HepG2 (cell line): ENCODE results near the gene GIMD1. TPM values are rescaled to one million over a fixed set of nuclear protein-coding genes. Genes with fewer than 3 reads are reported as not detected.

Source experiments
- JARID2 ChIP-seq: sonication (generic); formaldehyde crosslinking; IDR thresholded peaks from 2 replicates; pipeline ENCODE4 v1.8.1; 2023; ENCODE audit warnings: missing genetic modification reagents, inconsistent platforms; ENCODE audit not compliant: insufficient replicate concordance
- ONECUT2 ChIP-seq: sonication (generic); formaldehyde crosslinking; IDR thresholded peaks from 2 replicates; pipeline ENCODE4 v1.4.0; 2020; ENCODE audit warnings: missing genetic modification reagents
- PHF21A ChIP-seq: sonication (generic); formaldehyde crosslinking; IDR thresholded peaks from 2 replicates; pipeline ENCODE4 v1.5.0; 2020; ENCODE audit warnings: mild to moderate bottlenecking, missing genetic modification reagents
- TBP ChIP-seq: sonication (generic); formaldehyde crosslinking; IDR thresholded peaks from 2 replicates; pipeline ENCODE4 v1.5.0; 2020; ENCODE audit warnings: missing genetic modification reagents
- ZEB1 ChIP-seq: IDR thresholded peaks from 2 replicates; pipeline ENCODE4 v1.6.1; 2012; ENCODE audit warnings: mild to moderate bottlenecking, low read depth, inconsistent platforms; ENCODE audit not compliant: insufficient replicate concordance
- ZNF430 ChIP-seq: sonication (generic); formaldehyde crosslinking; IDR thresholded peaks from 2 replicates; pipeline ENCODE4 v1.9.0; 2021; ENCODE audit warnings: mild to moderate bottlenecking, missing genetic modification reagents
- ZNF510 ChIP-seq: sonication (generic); formaldehyde crosslinking; IDR thresholded peaks from 2 replicates; pipeline ENCODE4 v1.4.0; 2020; ENCODE audit warnings: low read depth, mild to moderate bottlenecking, missing genetic modification reagents
- ZNF550 ChIP-seq: sonication (generic); formaldehyde crosslinking; IDR thresholded peaks from 2 replicates; pipeline ENCODE4 v1.4.0; 2020; ENCODE audit warnings: mild to moderate bottlenecking, missing genetic modification reagents, borderline replicate concordance
- ZNF788 ChIP-seq: sonication (generic); formaldehyde crosslinking; IDR thresholded peaks from 2 replicates; pipeline ENCODE4 v1.5.0; 2020; ENCODE audit warnings: mild to moderate bottlenecking, missing genetic modification reagents, borderline replicate concordance
- polyA plus RNA-seq, 8 experiments: library from polyadenylated mRNA; depleted of rRNA in 3 of 8; stranded (reverse) in 7 of 8; unstranded in 1 of 8; fragments of >200 nt; fragmentation: Illumina TruSeq in 4 of 8; extraction: Trizol in 4 of 8; gene quantifications; 2 replicates each; pipeline versions ENCODE4 v1.2.1 to v1.2.3, GENCODE V29; 2011 to 2016; ENCODE audit warnings: low read depth in 4 of 8, missing spikeins in 1 of 8, mixed read lengths in 1 of 8; ENCODE audit not compliant: insufficient read depth in 1 of 8
- total RNA-seq, 5 experiments: library from RNA; depleted of rRNA; stranded (reverse); fragments of >200 nt; fragmentation: Illumina TruSeq; extraction: Trizol; gene quantifications; 2 replicates each; pipeline ENCODE4 v1.2.3, GENCODE V29; 2016; ENCODE audit warnings: low read depth in 1 of 5
- TF ChIP-seq, protein P1 (sequence below): sonication (generic); formaldehyde crosslinking; IDR thresholded peaks from 2 replicates; pipeline ENCODE4 v1.4.0; 2020; ENCODE audit warnings: mild to moderate bottlenecking, missing genetic modification reagents
- TF ChIP-seq, protein P2 (sequence below): sonication (generic); formaldehyde crosslinking; IDR thresholded peaks from 2 replicates; pipeline ENCODE4 v1.4.0; 2020; ENCODE audit warnings: mild to moderate bottlenecking, missing genetic modification reagents
- TF ChIP-seq, protein P3 (sequence below): sonication (generic); formaldehyde crosslinking; IDR thresholded peaks from 2 replicates; pipeline ENCODE4 v1.4.0; 2020; ENCODE audit warnings: missing genetic modification reagents, borderline replicate concordance
- TF ChIP-seq, protein P4 (sequence below): sonication (generic); formaldehyde crosslinking; IDR thresholded peaks from 2 replicates; pipeline ENCODE4 v1.4.0; 2020; ENCODE audit warnings: missing genetic modification reagents, borderline replicate concordance

Gene GIMD1
- total and polyA plus RNA-seq, 2 of the 13 experiments (the other 11 are each of a cell fraction or from before 2014, with no cell fraction given), result not detected

DNA sequence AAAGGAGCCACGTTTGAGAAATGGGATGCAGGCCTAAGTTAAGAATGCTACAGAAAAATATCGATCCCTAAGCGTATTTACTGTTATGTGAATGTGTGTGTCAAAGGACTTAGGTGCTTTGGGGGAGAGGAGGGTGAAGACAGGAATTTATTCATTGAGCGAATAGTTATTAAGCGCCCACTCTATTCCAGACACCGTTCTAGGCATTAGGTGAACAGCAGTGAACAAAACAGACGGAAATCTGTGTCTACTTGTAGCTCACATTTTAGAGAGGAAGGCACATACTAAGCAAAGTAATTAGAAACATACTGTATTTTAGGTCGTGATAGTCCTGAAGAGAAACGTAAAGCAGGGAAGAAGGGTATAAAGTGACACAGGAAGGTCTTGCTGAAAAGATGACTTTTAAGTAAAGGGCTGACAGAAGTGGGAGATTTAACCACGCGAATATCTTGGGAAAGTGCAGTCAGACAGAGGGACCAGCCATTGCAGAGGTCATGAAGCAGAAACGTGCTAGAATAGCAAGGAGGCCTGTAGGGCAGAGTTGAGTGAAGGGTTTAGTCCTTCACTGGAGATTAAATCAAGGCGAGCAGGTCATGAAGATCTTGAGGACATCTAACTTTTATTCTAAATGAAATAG, 51.7 kb downstream of the GIMD1 start (continued):
- TF ChIP-seq, protein P1, sequence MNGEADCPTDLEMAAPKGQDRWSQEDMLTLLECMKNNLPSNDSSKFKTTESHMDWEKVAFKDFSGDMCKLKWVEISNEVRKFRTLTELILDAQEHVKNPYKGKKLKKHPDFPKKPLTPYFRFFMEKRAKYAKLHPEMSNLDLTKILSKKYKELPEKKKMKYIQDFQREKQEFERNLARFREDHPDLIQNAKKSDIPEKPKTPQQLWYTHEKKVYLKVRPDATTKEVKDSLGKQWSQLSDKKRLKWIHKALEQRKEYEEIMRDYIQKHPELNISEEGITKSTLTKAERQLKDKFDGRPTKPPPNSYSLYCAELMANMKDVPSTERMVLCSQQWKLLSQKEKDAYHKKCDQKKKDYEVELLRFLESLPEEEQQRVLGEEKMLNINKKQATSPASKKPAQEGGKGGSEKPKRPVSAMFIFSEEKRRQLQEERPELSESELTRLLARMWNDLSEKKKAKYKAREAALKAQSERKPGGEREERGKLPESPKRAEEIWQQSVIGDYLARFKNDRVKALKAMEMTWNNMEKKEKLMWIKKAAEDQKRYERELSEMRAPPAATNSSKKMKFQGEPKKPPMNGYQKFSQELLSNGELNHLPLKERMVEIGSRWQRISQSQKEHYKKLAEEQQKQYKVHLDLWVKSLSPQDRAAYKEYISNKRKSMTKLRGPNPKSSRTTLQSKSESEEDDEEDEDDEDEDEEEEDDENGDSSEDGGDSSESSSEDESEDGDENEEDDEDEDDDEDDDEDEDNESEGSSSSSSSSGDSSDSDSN (CRISPR knock-in tag), result no peak
- no peak for TF ChIP-seq TBP (CRISPR knock-in tag)
- no peak for TF ChIP-seq ZNF430 (CRISPR knock-in tag)
- peak; percentile 15 for TF ChIP-seq ZEB1
- TF ChIP-seq, protein P2, sequence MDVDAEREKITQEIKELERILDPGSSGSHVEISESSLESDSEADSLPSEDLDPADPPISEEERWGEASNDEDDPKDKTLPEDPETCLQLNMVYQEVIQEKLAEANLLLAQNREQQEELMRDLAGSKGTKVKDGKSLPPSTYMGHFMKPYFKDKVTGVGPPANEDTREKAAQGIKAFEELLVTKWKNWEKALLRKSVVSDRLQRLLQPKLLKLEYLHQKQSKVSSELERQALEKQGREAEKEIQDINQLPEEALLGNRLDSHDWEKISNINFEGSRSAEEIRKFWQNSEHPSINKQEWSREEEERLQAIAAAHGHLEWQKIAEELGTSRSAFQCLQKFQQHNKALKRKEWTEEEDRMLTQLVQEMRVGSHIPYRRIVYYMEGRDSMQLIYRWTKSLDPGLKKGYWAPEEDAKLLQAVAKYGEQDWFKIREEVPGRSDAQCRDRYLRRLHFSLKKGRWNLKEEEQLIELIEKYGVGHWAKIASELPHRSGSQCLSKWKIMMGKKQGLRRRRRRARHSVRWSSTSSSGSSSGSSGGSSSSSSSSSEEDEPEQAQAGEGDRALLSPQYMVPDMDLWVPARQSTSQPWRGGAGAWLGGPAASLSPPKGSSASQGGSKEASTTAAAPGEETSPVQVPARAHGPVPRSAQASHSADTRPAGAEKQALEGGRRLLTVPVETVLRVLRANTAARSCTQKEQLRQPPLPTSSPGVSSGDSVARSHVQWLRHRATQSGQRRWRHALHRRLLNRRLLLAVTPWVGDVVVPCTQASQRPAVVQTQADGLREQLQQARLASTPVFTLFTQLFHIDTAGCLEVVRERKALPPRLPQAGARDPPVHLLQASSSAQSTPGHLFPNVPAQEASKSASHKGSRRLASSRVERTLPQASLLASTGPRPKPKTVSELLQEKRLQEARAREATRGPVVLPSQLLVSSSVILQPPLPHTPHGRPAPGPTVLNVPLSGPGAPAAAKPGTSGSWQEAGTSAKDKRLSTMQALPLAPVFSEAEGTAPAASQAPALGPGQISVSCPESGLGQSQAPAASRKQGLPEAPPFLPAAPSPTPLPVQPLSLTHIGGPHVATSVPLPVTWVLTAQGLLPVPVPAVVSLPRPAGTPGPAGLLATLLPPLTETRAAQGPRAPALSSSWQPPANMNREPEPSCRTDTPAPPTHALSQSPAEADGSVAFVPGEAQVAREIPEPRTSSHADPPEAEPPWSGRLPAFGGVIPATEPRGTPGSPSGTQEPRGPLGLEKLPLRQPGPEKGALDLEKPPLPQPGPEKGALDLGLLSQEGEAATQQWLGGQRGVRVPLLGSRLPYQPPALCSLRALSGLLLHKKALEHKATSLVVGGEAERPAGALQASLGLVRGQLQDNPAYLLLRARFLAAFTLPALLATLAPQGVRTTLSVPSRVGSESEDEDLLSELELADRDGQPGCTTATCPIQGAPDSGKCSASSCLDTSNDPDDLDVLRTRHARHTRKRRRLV (CRISPR knock-in tag), result no peak
- TF ChIP-seq ONECUT2 (CRISPR knock-in tag), result peak; percentile 76
- TF ChIP-seq PHF21A (CRISPR knock-in tag), result no peak
- no peak for TF ChIP-seq ZNF550 (CRISPR knock-in tag)
- TF ChIP-seq, protein P3, sequence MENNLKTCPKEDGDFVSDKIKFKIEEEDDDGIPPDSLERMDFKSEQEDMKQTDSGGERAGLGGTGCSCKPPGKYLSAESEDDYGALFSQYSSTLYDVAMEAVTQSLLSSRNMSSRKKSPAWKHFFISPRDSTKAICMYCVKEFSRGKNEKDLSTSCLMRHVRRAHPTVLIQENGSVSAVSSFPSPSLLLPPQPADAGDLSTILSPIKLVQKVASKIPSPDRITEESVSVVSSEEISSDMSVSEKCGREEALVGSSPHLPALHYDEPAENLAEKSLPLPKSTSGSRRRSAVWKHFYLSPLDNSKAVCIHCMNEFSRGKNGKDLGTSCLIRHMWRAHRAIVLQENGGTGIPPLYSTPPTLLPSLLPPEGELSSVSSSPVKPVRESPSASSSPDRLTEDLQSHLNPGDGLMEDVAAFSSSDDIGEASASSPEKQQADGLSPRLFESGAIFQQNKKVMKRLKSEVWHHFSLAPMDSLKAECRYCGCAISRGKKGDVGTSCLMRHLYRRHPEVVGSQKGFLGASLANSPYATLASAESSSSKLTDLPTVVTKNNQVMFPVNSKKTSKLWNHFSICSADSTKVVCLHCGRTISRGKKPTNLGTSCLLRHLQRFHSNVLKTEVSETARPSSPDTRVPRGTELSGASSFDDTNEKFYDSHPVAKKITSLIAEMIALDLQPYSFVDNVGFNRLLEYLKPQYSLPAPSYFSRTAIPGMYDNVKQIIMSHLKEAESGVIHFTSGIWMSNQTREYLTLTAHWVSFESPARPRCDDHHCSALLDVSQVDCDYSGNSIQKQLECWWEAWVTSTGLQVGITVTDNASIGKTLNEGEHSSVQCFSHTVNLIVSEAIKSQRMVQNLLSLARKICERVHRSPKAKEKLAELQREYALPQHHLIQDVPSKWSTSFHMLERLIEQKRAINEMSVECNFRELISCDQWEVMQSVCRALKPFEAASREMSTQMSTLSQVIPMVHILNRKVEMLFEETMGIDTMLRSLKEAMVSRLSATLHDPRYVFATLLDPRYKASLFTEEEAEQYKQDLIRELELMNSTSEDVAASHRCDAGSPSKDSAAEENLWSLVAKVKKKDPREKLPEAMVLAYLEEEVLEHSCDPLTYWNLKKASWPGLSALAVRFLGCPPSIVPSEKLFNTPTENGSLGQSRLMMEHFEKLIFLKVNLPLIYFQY (CRISPR knock-in tag), result 0 out of 2 replicates have a peak, but pooled peaks have one; percentile 1
- no peak for TF ChIP-seq ZNF788 (CRISPR knock-in tag)
- TF ChIP-seq, protein P4, sequence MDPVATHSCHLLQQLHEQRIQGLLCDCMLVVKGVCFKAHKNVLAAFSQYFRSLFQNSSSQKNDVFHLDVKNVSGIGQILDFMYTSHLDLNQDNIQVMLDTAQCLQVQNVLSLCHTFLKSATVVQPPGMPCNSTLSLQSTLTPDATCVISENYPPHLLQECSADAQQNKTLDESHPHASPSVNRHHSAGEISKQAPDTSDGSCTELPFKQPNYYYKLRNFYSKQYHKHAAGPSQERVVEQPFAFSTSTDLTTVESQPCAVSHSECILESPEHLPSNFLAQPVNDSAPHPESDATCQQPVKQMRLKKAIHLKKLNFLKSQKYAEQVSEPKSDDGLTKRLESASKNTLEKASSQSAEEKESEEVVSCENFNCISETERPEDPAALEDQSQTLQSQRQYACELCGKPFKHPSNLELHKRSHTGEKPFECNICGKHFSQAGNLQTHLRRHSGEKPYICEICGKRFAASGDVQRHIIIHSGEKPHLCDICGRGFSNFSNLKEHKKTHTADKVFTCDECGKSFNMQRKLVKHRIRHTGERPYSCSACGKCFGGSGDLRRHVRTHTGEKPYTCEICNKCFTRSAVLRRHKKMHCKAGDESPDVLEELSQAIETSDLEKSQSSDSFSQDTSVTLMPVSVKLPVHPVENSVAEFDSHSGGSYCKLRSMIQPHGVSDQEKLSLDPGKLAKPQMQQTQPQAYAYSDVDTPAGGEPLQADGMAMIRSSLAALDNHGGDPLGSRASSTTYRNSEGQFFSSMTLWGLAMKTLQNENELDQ (CRISPR knock-in tag), result no peak
- TF ChIP-seq JARID2 (CRISPR knock-in tag), result peak; percentile 17
- no peak for TF ChIP-seq ZNF510 (CRISPR knock-in tag)
